H1 (cell line): ENCODE measurements around the gene SNAPIN. TPM values are rescaled to one million over a fixed set of nuclear protein-coding genes. Genes with fewer than 3 reads are reported as not detected.

Source experiments
- ATF2 ChIP-seq: IDR thresholded peaks from 2 replicates; pipeline ENCODE4 v1.6.1; 2012; ENCODE audit warnings: low read length, inconsistent platforms
- BRCA1 ChIP-seq: IDR thresholded peaks from 2 replicates; pipeline ENCODE4 v1.6.1; 2012; ENCODE audit warnings: low read depth, low read length, improper control_type of control experiment
- CEBPB ChIP-seq: IDR thresholded peaks from 2 replicates; pipeline ENCODE4 v1.6.1; 2012; ENCODE audit warnings: low read depth, low read length
- CHD1 ChIP-seq: IDR thresholded peaks from 2 replicates; pipeline ENCODE4 v1.6.1; 2012; ENCODE audit warnings: low read depth, low read length, improper control_type of control experiment
- CTBP2 ChIP-seq: IDR thresholded peaks from 2 replicates; pipeline ENCODE4 v1.7.0; 2011; ENCODE audit warnings: borderline replicate concordance, mild to moderate bottlenecking, moderate library complexity, mixed read lengths, low read length; ENCODE audit not compliant: insufficient read depth, insufficient read length
- EP300 ChIP-seq, 2 experiments: IDR thresholded peaks; 1 replicate in 1 of 2; 2 replicates in 1 of 2; pipeline ENCODE4 v1.6.1; 2011 to 2012; ENCODE audit warnings: low read depth in 2 of 2, low read length in 2 of 2, mild to moderate bottlenecking in 2 of 2, borderline replicate concordance in 1 of 2, inconsistent platforms in 1 of 2, moderate library complexity in 1 of 2
- FOSL1 ChIP-seq: IDR thresholded peaks from 2 replicates; pipeline ENCODE4 v1.6.1; 2011; ENCODE audit warnings: mild to moderate bottlenecking, low read depth, low read length, moderate library complexity; ENCODE audit not compliant: insufficient read depth
- KDM1A ChIP-seq: fragments of 200-600, 300-600 bp; sonication (generic); IDR thresholded peaks from 2 replicates; pipeline ENCODE4 v1.7.1; 2016; ENCODE audit warnings: mild to moderate bottlenecking, low read length, borderline replicate concordance
- NANOG ChIP-seq: IDR thresholded peaks from 2 replicates; pipeline ENCODE4 v1.6.1; 2011; ENCODE audit warnings: low read length, low read depth, mild to moderate bottlenecking, inconsistent platforms; ENCODE audit not compliant: insufficient read depth, poor library complexity, severe bottlenecking
- RBBP5 ChIP-seq: IDR thresholded peaks from 2 replicates; pipeline ENCODE4 v1.7.1; 2012; ENCODE audit warnings: low read depth, mild to moderate bottlenecking, inconsistent platforms, low read length, moderate library complexity, borderline replicate concordance
- RXRA ChIP-seq: IDR thresholded peaks from 2 replicates; pipeline ENCODE4 v1.6.1; 2011; ENCODE audit warnings: low read depth, mild to moderate bottlenecking, low read length, moderate library complexity; ENCODE audit not compliant: insufficient read depth
- SAP30 ChIP-seq: fragments of 300-600 bp; sonication (generic); IDR thresholded peaks from 2 replicates; pipeline ENCODE4 v1.7.1; 2012; ENCODE audit warnings: low read length, moderate library complexity, mild to moderate bottlenecking, inconsistent platforms; ENCODE audit not compliant: insufficient read depth, insufficient replicate concordance
- SIRT6 ChIP-seq: IDR thresholded peaks from one replicate; pipeline ENCODE4 v1.7.1; 2012; ENCODE audit warnings: low read length, inconsistent platforms
- SP4 ChIP-seq: IDR thresholded peaks from 2 replicates; pipeline ENCODE4 v1.6.1; 2012; ENCODE audit warnings: low read length, inconsistent platforms
- TBP ChIP-seq: IDR thresholded peaks from 2 replicates; pipeline ENCODE4 v1.6.1; 2011; ENCODE audit warnings: low read depth, low read length, improper control_type of control experiment
- polyA plus RNA-seq, 7 experiments: library from polyadenylated mRNA; depleted of rRNA in 3 of 7; stranded (reverse) in 5 of 7; unstranded in 2 of 7; fragments of >200 nt in 5 of 7; fragments of 200-250 nt in 2 of 7; gene quantifications; 1 replicate in 5 of 7; 2 replicates in 1 of 7; 4 replicates in 1 of 7; pipeline versions ENCODE4 v1.2.1 to v1.2.3, GENCODE V29; 2011 to 2013; ENCODE audit warnings: missing spikeins in 2 of 7, mixed read lengths in 2 of 7
- total RNA-seq: library from RNA; stranded (reverse); fragmentation: NEBNext Ultra II Directional; extraction: Animal tissue kit (Norgen Biotek cat#: 25700); gene quantifications from 2 replicates; pipeline ENCODE4 v1.2.1, GENCODE V29; 2021

The SNAPIN gene
- total and polyA plus RNA-seq, 2 of the 8 experiments (the other 6 are each of a cell fraction or from before 2014, with no cell fraction given): 25.7 to 31.1 TPM

- TF ChIP-seq SP4: peak; percentile 94
- TF ChIP-seq EP300 (IDR thresholded peaks at IDR 0.05; ENCODE audit: borderline replicate concordance in 1 of 2, low read depth in 2 of 2, low read length in 2 of 2): no peak
- TF ChIP-seq ATF2: peak; percentile 98
- TF ChIP-seq NANOG: no peak
- TF ChIP-seq FOSL1: no peak
- peak; percentile 28; the same call in 1 of the 2 replicates for TF ChIP-seq CHD1
- TF ChIP-seq TBP: peak; percentile 83
- TF ChIP-seq BRCA1: no peak
- no peak for TF ChIP-seq KDM1A
- TF ChIP-seq SIRT6: no peak
- no peak for TF ChIP-seq RXRA
- no peak for TF ChIP-seq CTBP2
- TF ChIP-seq SAP30: no peak
- peak; percentile 50; the same call in 1 of the 2 replicates for TF ChIP-seq CEBPB
- peak; percentile 76; the same call in 1 of the 2 replicates for TF ChIP-seq RBBP5
Observed at GRCh38 chr1:153633754-153634665, 24.5 kb upstream of the SNAPIN start, which contains the start of gene CHTOP (continued).
